Stimulated activated naive CD4-positive, alpha-beta T cell (primary cell): ENCODE data around the gene AIRE.
"Not testable (repeated sequence)": the region's sequence is repeated elsewhere in the genome, so short reads cannot be mapped to it uniquely, and the experiment has no call there.

Experiments used
- DNase-seq, 6 experiments: peaks; one replicate each; lab custom pipeline; 2025; lab: John Stamatoyannopoulos, UW

The AIRE gene

DNA sequence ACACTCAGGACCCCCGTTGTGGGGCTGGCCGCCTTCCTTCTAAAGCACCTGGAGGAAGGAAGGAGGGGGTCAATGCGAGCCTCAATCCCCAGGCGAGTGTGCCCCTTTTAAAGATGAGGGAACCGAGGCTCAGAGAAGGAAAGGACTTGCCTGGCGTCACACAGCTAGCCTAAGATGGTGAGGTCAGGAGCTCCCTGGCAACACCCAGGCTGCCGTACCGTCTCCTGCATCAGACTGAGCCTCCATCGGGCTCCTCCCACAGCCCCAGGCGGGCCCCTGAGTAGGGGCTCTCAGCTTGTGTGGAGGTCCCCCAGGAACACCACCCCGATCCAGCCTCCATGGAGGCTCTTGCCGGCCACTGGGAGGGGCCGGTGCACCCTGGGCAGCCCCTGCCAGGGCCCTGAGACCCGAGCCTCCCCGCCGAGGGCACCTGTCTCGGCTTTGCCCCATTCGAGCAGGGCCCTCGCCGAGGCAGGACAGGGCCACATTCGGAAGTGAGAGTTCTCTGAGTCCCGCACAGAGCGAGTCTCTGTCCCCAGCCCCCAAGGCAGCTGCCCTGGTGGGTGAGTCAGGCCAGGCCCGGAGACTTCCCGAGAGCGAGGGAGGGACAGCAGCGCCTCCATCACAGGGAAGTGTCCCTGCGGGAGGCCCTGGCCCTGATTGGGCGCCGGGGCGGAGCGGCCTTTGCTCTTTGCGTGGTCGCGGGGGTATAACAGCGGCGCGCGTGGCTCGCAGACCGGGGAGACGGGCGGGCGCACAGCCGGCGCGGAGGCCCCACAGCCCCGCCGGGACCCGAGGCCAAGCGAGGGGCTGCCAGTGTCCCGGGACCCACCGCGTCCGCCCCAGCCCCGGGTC is at the start of gene AIRE:
AIRE (plus strand) TSS at position 739 of the 855 bp plus-strand sequence. CDS start 131 bp downstream, outside the sequence.
- DNase-seq, result no peak

DNA sequence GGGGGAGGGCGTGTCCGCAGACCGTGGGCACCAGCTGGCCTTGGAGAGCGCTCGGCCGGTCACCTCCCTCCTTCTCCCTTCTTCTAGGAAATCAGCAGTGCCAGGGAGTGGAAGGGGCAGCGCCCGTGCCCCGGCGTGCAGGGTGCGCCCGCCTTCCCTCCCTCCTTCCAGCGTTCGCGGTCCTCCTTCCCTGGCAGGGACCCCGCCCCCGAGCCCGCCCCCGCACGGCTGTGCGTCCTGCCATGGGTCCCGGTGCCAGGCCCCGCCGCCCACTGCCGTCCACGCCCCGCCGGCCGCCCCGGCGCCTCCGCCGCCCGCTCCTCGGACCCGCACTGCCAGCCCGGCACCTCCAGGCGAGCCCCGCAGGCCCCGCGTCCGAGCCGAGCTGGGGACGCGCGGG is 45.3 kb upstream of the AIRE start:
- DNase-seq, result not testable (repeated sequence)

DNA sequence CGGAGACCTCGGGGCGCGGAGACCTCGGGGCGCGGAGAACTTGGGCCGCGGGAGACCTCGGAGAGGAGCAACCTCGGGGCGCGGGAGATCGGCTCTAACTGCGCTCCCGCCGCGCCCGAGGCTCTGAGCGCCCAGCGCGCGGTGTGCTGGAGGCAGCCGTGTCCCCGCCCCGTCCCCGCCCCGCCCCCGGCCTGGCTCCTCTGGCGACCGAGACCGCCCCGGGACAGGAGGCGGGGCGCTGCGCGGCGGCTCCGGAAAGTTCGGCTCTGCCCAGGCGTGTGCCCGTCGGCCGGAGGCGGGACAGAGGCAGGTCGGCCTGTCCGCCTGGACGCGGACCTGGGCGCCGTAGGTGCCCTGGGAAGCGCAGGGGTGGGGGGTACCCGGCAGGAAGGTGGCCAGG is 44.8 kb upstream of the AIRE start, which contains the start of gene ICOSLG:
ICOSLG (minus strand) TSS at position 102 of the 400 bp plus-strand sequence. CDS start 126 bp downstream, outside the sequence.
- not testable (repeated sequence) for DNase-seq

DNA sequence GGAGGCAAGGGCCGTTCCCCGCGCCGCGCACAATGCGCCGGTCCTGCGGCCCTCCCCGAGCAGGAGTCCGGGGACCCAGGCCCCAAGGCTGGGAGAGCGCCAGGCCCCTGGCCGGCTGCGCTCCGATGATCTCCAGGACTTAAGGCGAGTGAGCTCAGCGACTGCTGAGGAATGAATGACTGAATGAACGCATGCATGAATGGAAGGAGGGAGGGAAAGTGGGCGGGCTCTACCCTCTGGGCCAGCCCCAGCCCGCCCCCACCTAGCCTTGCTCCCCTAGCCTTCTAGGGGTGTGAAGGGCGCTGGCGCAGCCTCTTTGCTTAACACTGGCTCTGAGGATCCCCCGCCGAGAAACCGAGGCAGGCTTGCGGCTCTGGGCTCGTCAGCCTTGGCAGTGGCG is 44.4 kb upstream of the AIRE start:
- not testable (repeated sequence) for DNase-seq

DNA sequence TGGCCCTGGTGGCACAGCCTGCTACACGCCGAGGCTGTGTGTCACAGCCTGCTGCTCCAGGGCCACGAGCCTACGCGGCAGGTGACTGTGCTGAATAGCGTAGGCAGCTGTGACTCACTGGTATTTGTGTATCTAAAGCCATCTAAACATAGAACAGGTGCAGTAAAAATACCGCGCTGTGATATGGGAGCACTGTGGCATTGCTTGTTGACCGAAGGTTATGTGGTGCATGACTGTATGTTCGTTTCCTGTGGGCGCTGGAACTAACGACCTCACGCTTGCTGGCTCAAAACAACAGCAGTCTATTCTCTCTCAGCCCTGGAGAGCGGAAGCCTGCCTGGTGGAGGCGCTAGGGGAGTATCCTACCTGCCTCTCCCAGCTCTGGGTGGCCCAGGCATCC is 41.7 kb upstream of the AIRE start:
- DNase-seq, result not testable (repeated sequence)

DNA sequence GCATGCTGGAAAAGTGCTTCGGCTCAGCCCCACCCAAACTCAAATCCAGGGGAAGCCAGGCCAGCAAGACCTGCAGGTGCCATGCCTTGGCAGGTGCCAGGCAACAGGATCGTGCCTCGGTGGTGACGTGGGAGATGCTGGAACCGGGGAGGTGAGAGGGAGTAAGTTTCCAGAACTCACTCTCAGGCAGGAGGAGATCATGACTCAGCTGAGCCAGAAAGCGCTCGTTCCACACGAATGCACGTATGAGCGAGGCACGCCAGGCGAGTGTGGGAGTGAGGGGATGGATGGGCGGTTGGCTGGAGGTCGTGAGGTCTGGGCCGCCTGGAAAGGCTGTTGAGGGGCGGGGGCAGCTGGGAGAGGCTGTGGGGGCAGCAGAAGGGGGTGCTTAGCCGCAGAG is 37.8 kb upstream of the AIRE start:
- not testable (repeated sequence) for DNase-seq

DNA sequence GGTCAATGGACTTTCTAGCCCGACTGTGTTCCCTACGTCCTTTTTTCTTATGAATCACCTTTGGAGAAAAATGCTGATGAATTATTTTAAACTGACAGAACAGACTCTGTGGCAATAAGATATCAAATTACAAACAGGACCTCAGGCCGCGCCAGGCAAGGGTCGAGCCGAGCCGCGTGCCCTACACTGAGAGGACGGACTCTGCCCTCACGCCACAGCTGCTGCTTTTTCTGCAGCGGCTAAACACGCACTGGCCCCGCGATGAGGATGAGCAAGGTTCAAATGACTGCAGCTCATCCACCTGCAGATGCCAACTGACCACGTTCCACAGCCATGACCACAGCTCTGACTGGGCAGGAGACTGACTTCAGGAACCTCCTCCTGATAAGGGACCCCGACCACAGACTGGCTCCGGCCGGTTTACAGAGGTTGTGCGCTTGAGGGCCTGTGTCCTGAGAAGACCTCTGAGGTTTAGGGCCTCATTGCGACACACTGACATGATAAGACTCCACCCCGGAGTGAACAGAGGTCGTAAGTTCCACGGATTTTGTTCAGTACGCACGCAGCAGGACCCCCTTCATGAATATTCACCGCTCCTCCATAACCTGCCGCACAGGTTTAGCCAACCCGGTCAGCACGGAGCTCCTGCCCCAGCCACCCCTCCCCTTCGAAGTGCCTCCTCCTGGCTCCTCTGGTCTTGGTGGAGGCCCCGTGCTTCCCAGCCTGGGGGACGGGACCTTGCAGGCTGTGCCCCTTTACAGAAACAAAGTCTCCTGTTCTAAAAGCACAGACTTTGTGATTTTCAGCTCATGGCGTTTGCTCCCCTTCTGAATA is 36.3 kb upstream of the AIRE start:
- not testable (repeated sequence) for DNase-seq

DNA sequence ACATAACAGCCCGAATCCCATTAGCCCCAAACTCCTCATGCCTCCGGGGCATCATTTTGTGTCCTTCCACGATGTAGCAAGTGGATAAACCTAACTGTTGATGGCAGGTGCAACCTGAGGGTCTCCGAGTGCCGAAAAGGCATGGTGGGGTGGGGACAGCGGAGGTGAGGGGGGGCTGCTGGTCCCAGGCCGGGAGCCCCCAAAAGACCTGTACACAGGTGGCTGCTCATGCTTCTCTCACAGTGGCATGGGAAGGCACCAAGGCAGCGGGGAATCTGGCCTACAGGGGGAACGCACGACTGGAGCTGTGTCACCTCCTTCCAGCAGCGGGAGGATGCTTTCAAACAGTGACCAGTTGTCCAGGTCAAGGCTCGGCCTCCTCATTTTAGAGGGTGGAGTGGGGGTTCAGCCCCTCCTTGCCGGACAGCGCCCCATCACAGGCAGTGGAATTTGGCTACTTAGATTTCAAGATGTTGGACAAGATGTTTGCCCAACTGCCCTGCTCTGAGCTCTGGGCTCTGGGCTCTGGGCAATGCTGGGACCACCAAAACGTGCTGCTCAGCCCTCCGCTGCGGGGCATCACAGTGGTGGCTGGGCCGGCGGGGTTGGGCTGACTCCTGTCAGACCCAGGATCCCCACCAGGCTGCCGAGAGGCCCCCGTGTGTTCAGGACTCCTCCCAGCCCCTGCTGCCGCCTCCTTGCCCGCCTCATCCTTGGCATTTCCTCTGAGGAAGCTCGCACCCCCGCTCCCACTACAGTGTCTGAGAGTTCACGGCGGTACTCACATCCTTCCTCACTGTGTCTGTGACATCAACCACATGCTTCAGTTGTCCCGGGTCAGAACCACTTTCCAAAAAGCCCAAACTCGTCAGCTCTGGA is 31.6 kb upstream of the AIRE start:
- DNase-seq, result no peak

DNA sequence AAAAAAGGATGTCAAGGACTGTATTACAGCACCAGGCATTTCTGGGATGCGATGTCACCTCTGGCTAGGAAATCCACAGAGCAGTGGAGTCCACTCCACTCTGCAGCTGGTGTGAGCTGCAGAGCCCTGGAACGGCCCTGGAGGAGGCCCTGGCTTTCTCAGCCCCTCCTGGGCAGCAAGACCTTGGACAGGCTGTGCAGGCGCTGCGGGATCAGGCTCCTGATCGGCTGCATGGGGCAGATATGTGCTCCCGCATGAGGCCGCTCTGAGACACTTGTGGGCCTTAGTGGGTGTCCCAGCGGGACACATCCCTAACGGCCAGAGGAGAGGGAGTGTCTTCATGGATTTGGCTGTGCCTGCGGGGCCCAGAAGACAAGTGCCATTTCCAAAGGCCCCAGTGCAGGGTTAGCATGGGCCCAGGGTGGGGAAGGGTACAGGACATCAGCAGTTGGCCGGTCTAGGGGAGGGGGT is 30.1 kb upstream of the AIRE start:
- no peak for DNase-seq

DNA sequence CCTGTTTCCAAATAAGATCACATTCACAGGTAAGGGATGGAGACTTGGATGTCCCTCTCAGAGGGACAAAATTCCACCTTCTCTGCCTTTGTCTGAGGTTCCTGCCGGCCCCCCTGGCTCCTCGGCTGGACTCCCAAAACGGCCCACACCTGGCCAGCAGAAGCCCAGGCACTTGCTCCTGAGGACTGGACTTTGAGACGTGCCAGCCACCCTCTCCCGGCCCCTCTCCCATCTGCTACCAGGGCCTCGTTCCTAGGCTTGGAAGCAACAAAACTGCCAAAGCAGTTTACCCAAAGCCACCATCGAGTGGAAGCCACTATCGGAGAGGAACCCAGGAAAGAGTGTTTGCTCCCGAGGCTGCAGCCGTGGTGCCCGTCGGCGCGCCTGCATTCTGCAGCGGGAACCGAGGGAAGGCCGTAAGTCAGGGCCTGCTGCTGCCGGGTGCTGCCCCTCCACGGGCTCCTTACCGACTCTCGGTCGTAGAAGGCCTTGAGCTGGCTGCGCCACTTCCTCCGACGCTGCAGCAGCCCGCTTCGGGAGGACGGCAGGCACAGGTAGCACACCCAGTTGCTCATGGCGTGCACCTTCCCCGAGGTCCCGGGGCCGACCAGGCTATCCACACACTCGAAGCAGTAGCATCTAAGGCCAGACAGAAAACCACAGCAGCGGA is 27.5 kb upstream of the AIRE start:
- no peak for DNase-seq

DNA sequence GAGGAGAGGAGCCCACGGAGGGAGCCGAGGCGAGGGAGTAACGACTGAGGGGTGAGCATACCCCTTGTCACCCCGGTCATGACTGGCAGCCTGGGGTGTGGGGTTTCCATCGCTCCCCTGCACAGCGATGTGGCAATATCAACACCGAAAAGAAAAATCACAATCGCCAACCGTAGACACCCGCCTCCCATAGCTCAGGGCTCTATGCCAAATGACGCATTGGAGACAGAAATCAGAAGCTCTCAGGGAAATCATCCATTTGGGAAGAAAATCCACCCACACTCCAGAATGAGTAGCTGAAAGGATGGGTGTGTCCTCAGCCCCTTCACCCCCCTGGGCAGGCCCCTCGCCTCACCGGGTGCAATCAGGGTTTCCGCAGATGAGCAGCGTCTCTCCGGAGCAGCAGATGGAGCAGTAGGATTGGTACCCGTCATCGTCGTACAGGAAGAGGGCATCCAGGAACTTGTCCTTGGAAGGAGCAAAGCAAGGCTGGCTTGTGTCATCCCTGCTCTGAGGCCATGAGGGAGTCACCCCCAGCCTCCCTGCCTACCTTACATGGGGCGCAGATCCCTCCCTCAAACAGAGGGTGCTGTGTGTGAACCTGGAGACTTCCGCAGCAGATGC is 26.5 kb upstream of the AIRE start:
- DNase-seq, result no peak

DNA sequence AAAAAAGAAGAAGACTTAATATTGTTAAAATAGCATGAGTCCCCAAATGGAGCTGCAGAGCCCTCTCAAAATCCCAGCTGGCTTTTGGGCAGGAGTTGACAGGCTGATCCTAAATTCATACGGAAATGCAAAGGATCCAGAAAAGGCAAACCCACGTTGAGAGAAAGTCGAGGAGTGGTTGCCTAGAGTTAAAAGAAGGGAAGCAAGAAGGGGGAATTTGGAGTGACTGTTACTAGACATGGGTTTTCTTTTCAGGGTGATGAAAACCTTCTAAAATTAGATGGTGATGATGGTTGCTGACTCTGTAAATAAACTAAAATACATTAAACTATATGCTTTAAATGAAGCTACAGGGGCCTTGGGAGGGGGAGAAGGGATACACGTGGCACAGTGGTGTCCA is 25.6 kb upstream of the AIRE start:
- DNase-seq, result no peak

DNA sequence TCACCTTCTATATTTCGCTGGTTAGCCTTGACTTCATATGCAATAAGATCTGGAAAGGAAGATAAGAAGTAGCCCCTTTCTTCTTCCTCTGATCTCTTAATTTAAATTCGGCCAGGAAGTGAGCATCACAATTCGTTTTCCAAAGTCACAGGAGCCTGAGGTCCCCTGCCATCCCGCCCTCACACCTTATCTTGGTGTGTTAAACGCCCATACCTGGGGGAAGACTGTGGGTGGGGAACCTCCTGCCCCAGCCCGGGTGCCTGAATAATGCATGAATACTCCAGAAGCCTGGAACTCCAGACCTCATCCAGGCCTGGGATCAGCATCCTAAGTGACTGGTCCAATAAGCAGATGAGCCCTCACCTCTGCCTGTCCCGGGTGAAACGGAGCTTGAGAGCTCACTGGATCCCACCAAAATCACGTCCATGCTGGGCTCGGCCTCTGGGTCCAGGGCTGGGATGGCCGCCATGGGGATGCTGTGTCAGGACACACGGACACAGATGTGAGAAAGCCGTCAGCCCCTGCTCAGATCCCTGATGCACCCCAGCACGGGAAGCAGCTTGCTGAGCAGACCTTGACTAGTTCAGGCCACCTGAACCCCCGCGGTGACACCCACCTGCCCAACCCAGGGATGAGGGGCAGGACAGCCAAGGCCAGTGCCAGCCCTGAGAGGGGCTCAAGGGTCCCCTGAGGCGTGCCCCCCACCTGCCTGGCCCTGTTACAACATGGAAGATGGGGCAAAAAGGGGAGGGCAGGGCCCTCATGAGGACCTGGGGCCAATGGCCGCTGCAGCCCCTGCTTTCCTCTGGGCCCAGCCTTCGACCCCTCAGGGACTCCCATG is 24.7 kb upstream of the AIRE start:
- no peak for DNase-seq

DNA sequence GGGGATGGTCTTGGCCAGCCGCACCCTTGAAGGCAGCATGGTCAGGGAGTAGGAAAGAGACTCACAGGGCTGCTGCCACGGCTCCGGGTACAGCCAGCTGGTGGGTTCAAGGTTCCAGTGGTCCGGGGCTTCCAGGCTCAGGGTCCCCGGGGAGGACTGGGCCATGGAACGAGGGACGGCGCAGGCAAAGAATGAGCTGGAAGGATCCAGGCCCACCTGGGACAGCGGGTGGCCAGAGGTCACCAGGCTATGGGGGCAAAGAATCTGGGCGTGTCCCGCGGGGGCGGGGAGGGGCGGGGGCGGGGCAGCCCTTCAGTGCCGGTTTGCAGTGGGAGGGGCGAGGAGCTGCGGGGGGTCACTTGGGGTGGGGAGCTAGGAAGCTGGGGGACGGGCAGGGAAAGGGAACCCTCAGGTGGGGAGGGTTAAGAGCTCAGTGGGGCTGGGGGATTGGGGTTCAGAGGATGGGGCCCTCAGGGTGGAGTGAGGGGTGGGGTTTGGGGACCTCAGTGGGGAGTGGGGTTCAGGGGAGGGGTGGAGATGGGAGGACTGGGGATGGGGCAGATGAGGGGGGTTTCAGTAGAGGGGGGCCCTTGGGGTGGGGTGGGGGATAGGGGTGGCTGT is 23.9 kb upstream of the AIRE start, which contains the start of gene DNMT3L:
DNMT3L (minus strand) TSS at position 223 of the 621 bp plus-strand sequence. CDS start 638 bp downstream, outside the sequence.
- DNase-seq, result no peak

DNA sequence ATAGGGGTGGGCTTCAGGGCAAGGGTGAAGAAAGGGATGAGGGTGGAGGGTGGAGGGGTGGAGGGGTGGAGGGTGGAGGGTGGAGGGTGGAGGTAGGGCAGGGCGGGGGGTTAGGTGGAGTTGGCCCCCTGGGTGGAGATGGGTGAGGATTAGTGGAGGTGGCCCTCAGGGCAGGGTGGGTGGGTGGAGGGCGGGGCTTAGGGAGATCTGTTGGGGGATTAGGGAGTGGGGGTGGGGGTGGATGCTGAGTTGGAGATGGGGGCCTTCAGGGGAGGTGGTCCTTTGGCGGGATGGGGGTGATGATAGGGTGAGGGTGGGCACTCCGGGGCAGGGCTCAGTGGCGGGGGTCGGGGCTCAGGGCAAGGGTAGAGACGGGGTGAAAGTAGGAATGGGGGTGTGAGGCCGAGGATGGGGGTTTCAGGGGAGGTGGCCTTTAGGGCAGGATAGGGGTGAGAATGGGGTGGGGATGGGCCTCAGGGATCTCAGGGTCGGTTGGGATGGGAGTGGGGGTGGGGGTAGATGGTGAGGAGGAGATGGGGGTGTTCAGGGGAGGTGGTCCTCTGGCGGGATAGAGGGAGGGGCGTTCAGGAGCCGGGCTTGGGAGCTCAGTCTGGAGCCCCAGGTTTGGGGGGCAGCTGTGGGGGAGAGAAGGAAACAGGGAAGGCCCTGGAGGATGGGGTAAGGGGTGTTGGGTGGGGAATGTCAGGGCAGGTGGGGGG is 23.2 kb upstream of the AIRE start:
- no peak for DNase-seq

DNA sequence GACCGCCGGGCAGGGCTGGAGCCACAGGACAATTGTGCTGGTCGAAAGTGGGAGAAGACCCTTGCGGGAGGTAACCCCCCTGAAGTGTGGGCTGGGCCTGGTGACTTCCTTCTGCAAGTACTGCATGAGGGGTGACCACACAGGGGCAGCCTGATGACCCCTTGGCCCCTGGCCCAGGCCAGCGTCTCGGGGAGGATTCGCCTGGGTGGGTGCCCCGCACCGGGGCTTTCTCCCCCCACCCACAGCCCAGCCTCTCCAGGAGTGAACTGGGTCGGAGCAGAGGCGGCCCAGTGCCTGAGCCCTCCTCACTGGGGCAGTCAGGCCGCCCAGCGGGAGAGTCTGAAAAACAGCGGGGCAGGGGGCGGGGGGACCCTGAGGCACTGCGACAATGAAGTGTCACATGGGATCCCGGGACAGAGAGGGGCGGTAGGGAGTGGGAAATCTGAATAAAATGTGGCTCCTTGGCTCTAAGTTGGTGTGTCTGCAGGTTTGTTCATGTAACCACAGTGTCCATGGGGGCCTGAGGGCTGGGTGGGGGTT is 22.4 kb upstream of the AIRE start:
- DNase-seq, result no peak

DNA sequence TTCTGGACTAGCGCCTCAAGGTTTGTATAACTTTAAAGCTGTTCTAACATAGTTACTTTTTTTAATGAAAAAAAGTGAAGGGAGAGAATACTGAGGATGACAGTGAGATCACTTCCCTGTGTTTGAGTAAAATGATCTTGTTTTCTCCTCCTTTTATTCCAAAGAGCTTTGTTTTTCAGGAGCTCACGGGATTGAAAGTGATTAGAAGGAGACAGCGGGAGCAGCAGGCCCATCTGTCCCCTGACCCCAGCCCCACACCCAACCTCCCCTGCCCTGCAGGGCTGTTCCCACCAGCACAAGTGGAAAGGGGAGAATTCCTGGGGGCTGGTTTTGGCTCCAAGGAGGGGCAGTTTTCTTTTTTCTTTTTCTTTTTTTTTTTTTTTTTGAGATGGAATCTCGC is 21.9 kb upstream of the AIRE start:
- no peak for DNase-seq

DNA sequence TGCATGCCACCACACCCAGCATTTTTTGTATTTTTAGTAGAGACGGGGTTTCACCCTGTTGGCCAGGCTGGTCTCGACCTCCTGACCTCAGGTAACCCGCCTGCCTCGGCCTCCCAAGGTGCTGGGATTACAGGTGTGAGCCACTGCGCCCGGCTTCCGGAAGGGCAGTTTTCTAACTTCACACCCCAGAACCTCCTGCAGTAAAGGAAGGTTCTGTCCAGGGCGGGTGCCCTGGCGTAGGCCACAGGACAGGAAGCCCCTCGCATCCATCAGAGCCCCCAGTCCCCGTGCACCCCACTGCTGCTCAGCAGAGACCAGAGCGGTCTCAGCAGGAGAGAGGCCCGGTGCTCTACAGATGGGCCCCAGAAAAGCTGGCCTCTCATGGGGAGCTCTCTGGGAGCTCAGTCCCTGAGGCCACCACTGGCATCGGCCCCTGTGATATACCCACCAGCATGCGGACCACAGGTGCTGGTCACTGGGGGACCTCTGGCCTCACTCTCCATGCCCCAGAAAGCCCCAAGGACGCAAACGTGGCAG is 19.9 kb upstream of the AIRE start:
- DNase-seq, result no peak
